Muscle of leg (tissue), 11 donors: ENCODE measurements around the gene CEACAM7. TPM values are rescaled to one million over a fixed set of nuclear protein-coding genes. Genes with fewer than 3 reads are reported as not detected.

ENCODE experiments used
- DNase-seq: peaks from one replicate; pipeline ENCODE4 v3.0.0; 2013
- H3K27ac ChIP-seq: one replicate; pipeline ENCODE4 v1.5.1; 2013; ENCODE audit warnings: mild to moderate bottlenecking, low read length, control low read depth
- H3K27me3 ChIP-seq: one replicate; pipeline ENCODE4 v1.6.1; 2013; ENCODE audit warnings: low read length; ENCODE audit not compliant: control insufficient read depth, insufficient read depth
- H3K36me3 ChIP-seq: one replicate; pipeline ENCODE4 v1.6.1; 2013; ENCODE audit warnings: low read length; ENCODE audit not compliant: control insufficient read depth, insufficient read depth
- H3K4me1 ChIP-seq: one replicate; pipeline ENCODE4 v1.6.1; 2013; ENCODE audit warnings: low read length; ENCODE audit not compliant: control insufficient read depth, insufficient read depth
- H3K4me3 ChIP-seq: one replicate; pipeline ENCODE4 v1.5.1; 2013; ENCODE audit warnings: low read length, control low read depth
- H3K9me3 ChIP-seq: replicated peaks from 2 replicates; pipeline ENCODE4 v1.6.1; 2013; ENCODE audit warnings: low read depth, low read length; ENCODE audit not compliant: control insufficient read depth
- WGBS: methylation state at CpG from one replicate; pipeline ENCODE4 v1.1.5; 2013; ENCODE audit warnings: missing lambda C conversion rate; ENCODE audit not compliant: insufficient coverage; 5-methylcytosine and 5-hydroxymethylcytosine counted together
- polyA plus RNA-seq, 8 donors: library from polyadenylated mRNA; unstranded; fragments of 120-200 nt; gene quantifications; one replicate each; pipeline versions ENCODE4 v1.2.1 to v1.2.3, GENCODE V29; 2013; ENCODE audit warnings: inconsistent platforms in 1 of 8, low replicate concordance in 1 of 8; ENCODE audit not compliant: insufficient read length in 8 of 8, insufficient read depth in 1 of 8
- total RNA-seq: library from RNA; stranded (reverse); fragments of 120-200 nt; gene quantifications from one replicate; pipeline ENCODE4 v1.2.4, GENCODE V29; 2013

The CEACAM7 gene
- total and polyA plus RNA-seq, 9 donors: 0.12 TPM; not detected in 8

DNA sequence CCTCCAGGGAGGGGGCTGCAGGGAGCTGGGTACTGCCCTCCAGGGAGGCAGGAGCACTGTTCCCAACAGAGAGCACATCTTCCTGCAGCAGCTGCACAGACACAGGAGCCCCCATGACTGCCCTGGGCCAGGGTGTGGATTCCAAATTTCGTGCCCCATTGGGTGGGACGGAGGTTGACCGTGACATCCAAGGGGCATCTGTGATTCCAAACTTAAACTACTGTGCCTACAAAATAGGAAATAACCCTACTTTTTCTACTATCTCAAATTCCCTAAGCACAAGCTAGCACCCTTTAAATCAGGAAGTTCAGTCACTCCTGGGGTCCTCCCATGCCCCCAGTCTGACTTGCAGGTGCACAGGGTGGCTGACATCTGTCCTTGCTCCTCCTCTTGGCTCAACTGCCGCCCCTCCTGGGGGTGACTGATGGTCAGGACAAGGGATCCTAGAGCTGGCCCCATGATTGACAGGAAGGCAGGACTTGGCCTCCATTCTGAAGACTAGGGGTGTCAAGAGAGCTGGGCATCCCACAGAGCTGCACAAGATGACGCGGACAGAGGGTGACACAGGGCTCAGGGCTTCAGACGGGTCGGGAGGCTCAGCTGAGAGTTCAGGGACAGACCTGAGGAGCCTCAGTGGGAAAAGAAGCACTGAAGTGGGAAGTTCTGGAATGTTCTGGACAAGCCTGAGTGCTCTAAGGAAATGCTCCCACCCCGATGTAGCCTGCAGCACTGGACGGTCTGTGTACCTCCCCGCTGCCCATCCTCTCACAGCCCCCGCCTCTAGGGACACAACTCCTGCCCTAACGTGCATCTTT, 12.5 kb upstream of the CEACAM7 start:
- Histone ChIP-seq H3K4me3 (no peak overlapping the region), H3K27me3 (no peaks in the 10 kb centered on the region), H3K4me1 (no peaks in the 10 kb centered on the region), H3K9me3 (no peaks in the 10 kb centered on the region), H3K36me3 (no peaks in the 10 kb centered on the region), H3K27ac (no peak overlapping the region)
- no peak for DNase-seq
- WGBS: 77% methylated on average over 12 of the region's 13 CpGs

DNA sequence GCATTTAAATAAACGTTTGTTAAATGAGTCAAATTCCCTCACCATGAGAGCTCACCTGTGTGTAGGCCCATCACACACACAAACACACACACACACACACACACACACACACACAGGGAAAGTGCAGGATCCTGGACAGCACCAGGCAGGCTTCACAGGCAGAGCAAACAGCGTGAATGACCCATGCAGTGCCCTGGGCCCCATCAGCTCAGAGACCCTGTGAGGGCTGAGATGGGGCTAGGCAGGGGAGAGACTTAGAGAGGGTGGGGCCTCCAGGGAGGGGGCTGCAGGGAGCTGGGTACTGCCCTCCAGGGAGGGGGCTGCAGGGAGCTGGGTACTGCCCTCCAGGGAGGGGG, 11.9 kb upstream of the CEACAM7 start:
- no peak for DNase-seq
- H3K36me3 ChIP-seq: no peaks in the 10 kb centered on the region
- H3K4me1 ChIP-seq: no peaks in the 10 kb centered on the region
- no peak overlapping the region for H3K27ac ChIP-seq
- H3K9me3 ChIP-seq: no peaks in the 10 kb centered on the region
- H3K27me3 ChIP-seq: no peaks in the 10 kb centered on the region
- H3K4me3 ChIP-seq: no peak overlapping the region
- 56% methylated on average over 1 of the region's 2 CpGs for WGBS

DNA sequence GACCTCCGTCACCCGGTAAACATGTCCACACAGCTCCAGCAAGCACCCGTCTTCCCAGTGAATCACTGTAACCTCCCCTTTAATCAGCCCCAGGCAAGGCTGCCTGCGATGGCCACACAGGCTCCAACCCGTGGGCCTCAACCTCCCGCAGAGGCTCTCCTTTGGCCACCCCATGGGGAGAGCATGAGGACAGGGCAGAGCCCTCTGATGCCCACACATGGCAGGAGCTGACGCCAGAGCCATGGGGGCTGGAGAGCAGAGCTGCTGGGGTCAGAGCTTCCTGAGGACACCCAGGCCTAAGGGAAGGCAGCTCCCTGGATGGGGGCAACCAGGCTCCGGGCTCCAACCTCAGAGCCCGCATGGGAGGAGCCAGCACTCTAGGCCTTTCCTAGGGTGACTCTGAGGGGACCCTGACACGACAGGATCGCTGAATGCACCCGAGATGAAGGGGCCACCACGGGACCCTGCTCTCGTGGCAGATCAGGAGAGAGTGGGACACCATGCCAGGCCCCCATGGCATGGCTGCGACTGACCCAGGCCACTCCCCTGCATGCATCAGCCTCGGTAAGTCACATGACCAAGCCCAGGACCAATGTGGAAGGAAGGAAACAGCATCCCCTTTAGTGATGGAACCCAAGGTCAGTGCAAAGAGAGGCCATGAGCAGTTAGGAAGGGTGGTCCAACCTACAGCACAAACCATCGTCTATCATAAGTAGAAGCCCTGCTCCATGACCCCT, 11.3 kb upstream of the CEACAM7 start:
- Histone ChIP-seq H3K36me3 (no peaks in the 10 kb centered on the region), H3K27ac (no peak overlapping the region), H3K4me3 (no peak overlapping the region), H3K4me1 (no peaks in the 10 kb centered on the region), H3K27me3 (no peaks in the 10 kb centered on the region), H3K9me3 (no peaks in the 10 kb centered on the region)
- 74% methylated on average over 12 of the region's 17 CpGs for WGBS
- DNase-seq: no peak

DNA sequence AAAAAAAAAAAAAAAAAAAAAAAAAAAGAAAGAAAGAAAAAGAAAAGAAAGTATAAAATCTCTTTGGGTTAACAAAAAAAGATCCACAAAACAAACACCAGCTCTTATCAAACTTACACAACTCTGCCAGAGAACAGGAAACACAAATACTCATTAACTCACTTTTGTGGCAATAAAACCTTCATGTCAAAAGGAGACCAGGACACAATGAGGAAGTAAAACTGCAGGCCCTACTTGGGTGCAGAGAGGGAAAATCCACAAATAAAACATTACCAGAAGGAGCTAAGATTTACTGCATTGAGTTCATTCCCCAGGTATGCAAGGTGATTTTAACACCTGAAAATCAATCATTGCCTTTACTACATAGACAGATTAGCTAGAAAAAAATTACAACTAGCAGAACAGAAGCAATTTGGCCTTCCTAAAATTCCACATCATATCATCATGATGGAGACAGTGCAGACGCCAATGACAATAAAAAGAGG, 10.7 kb upstream of the CEACAM7 start:
- no peaks in the 10 kb centered on the region for H3K4me1 ChIP-seq
- DNase-seq: no peak
- no peak overlapping the region for H3K27ac ChIP-seq
- no peaks in the 10 kb centered on the region for H3K9me3 ChIP-seq
- H3K36me3 ChIP-seq: no peaks in the 10 kb centered on the region
- 50% methylated on average over 1 of the region's 1 CpG for WGBS
- H3K27me3 ChIP-seq: no peaks in the 10 kb centered on the region
- H3K4me3 ChIP-seq: no peak overlapping the region

DNA sequence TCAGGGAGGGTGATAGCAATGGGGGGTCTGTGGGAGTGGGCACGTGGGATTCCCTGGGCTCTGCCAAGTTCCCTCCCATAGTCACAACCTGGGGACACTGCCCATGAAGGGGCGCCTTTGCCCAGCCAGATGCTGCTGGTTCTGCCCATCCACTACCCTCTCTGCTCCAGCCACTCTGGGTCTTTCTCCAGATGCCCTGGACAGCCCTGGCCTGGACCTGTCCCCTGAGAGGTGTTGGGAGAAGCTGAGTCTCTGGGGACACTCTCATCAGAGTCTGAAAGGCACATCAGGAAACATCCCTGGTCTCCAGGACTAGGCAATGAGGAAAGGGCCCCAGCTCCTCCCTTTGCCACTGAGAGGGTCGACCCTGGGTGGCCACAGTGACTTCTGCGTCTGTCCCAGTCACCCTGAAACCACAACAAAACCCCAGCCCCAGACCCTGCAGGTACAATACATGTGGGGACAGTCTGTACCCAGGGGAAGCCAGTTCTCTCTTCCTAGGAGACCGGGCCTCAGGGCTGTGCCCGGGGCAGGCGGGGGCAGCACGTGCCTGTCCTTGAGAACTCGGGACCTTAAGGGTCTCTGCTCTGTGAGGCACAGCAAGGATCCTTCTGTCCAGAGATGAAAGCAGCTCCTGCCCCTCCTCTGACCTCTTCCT, 9.3 kb upstream of the CEACAM7 start:
- Histone ChIP-seq H3K27me3 (no peaks in the 10 kb centered on the region), H3K4me3 (no peak overlapping the region)
- 64% methylated on average over 6 of the region's 9 CpGs for WGBS

DNA sequence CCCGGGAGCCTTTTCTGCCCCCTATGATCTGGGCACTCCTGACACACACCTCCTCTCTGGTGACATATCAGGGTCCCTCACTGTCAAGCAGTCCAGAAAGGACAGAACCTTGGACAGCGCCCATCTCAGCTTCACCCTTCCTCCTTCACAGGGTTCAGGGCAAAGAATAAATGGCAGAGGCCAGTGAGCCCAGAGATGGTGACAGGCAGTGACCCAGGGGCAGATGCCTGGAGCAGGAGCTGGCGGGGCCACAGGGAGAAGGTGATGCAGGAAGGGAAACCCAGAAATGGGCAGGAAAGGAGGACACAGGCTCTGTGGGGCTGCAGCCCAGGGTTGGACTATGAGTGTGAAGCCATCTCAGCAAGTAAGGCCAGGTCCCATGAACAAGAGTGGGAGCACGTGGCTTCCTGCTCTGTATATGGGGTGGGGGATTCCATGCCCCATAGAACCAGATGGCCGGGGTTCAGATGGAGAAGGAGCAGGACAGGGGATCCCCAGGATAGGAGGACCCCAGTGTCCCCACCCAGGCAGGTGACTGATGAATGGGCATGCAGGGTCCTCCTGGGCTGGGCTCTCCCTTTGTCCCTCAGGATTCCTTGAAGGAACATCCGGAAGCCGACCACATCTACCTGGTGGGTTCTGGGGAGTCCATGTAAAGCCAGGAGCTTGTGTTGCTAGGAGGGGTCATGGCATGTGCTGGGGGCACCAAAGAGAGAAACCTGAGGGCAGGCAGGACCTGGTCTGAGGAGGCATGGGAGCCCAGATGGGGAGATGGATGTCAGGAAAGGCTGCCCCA, 8.5 kb upstream of the CEACAM7 start:
- Histone ChIP-seq H3K36me3 (no peaks in the 10 kb centered on the region), H3K4me3 (no peak overlapping the region), H3K4me1 (no peaks in the 10 kb centered on the region), H3K9me3 (no peaks in the 10 kb centered on the region), H3K27me3 (no peaks in the 10 kb centered on the region), H3K27ac (no peak overlapping the region)
- WGBS: 68% methylated on average over 5 of the region's 7 CpGs
- peak; percentile 7 for DNase-seq

More for the DNA sequence above, 9.3 kb upstream of the CEACAM7 start:
- DNase-seq: no peak
- no peak overlapping the region for H3K27ac ChIP-seq
- no peaks in the 10 kb centered on the region for H3K36me3 ChIP-seq
- H3K4me1 ChIP-seq: no peaks in the 10 kb centered on the region
- H3K9me3 ChIP-seq: no peaks in the 10 kb centered on the region

DNA sequence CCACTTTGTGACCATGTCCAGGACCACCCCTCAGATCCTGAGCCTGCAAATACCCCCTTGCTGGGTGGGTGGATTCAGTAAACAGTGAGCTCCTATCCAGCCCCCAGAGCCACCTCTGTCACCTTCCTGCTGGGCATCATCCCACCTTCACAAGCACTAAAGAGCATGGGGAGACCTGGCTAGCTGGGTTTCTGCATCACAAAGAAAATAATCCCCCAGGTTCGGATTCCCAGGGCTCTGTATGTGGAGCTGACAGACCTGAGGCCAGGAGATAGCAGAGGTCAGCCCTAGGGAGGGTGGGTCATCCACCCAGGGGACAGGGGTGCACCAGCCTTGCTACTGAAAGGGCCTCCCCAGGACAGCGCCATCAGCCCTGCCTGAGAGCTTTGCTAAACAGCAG, 7.7 kb upstream of the CEACAM7 start:
- Histone ChIP-seq H3K27me3 (no peaks in the 10 kb centered on the region), H3K27ac (no peak overlapping the region), H3K4me1 (no peaks in the 10 kb centered on the region)

DNA sequence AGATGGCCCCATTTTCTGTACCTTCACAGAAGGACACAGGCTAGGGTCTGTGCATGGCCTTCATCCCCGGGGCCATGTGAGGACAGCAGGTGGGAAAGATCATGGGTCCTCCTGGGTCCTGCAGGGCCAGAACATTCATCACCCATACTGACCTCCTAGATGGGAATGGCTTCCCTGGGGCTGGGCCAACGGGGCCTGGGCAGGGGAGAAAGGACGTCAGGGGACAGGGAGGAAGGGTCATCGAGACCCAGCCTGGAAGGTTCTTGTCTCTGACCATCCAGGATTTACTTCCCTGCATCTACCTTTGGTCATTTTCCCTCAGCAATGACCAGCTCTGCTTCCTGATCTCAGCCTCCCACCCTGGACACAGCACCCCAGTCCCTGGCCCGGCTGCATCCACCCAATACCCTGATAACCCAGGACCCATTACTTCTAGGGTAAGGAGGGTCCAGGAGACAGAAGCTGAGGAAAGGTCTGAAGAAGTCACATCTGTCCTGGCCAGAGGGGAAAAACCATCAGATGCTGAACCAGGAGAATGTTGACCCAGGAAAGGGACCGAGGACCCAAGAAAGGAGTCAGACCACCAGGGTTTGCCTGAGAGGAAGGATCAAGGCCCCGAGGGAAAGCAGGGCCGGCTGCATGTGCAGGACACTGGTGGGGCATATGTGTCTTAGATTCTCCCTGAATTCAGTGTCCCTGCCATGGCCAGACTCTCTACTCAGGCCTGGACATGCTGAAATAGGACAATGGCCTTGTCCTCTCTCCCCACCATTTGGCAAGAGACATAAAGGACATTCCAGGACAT, 7.0 kb upstream of the CEACAM7 start:
- Histone ChIP-seq H3K4me3 (no peak overlapping the region), H3K27me3 (no peaks in the 10 kb centered on the region), H3K9me3 (no peaks in the 10 kb centered on the region), H3K27ac (no peak overlapping the region), H3K36me3 (no peaks in the 10 kb centered on the region), H3K4me1 (no peaks in the 10 kb centered on the region)
- DNase-seq: no peak
- 70% methylated on average over 3 of the region's 8 CpGs for WGBS

More for the DNA sequence above, 7.7 kb upstream of the CEACAM7 start:
- 33% methylated on average over 1 of the region's 2 CpGs for WGBS
- DNase-seq: no peak
- Histone ChIP-seq H3K36me3 (no peaks in the 10 kb centered on the region), H3K4me3 (no peak overlapping the region), H3K9me3 (no peaks in the 10 kb centered on the region)

DNA sequence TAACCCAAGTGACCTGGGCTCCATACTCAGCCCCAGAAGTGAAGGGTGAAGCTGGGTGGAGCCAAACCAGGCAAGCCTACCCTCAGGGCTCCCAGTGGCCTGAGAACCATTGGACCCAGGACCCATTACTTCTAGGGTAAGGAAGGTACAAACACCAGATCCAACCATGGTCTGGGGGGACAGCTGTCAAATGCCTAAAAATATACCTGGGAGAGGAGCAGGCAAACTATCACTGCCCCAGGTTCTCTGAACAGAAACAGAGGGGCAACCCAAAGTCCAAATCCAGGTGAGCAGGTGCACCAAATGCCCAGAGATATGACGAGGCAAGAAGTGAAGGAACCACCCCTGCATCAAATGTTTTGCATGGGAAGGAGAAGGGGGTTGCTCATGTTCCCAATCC, 6.1 kb upstream of the CEACAM7 start:
- no CpG with 5 or more reads among the region's 1 CpG for WGBS
- no peaks in the 10 kb centered on the region for H3K27me3 ChIP-seq
- H3K4me3 ChIP-seq: no peak overlapping the region
- H3K9me3 ChIP-seq: no peaks in the 10 kb centered on the region
- H3K27ac ChIP-seq: no peak overlapping the region
- no peaks in the 10 kb centered on the region for H3K4me1 ChIP-seq
- no peaks in the 10 kb centered on the region for H3K36me3 ChIP-seq
- no peak for DNase-seq
